Measurements from ENCODE around the gene ATP1A4.

ATP1A4 gene

DNA sequence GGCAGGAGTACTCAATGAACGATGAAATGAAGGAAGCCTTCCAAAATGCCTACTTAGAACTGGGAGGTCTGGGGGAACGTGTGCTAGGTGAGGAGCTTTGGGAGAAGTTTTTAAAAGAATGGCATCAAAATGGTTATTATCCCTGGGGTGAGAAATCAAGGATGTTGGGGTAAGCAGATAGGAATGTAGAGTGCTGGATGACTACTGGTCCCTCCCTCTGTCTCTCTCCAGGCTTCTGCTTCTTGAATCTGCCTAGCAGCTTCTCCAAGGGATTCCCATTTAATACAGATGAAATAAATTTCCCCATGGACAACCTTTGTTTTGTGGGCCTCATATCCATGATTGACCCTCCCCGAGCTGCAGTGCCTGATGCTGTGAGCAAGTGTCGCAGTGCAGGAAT lies 20.0 kb downstream of the ATP1A4 start:
- DNase-seq (ENCODE audit: low read depth in 1 of 2, low spot score in 1 of 2): no peak

DNA sequence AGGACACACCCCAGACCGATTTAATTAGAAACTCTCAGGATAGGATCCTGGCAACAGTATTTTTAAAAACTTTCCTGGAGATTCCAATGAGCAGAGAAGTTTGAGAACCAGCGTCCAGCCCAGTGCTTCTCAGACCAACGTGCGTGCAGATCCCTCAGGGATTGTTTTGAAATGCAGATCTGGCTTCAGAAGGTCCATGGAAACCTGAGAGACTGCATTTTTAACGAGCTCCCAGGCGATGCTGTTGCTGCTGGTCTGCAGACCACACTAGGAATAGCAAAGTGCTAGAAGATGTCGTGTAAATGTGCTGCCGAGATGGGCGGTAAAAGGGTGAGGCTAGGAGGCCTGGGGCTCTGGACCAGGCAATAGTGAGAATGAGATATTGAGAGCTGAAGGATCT lies 20.6 kb downstream of the ATP1A4 start:
- no peak for DNase-seq (ENCODE audit: low read depth in 1 of 2, low spot score in 1 of 2)

DNA sequence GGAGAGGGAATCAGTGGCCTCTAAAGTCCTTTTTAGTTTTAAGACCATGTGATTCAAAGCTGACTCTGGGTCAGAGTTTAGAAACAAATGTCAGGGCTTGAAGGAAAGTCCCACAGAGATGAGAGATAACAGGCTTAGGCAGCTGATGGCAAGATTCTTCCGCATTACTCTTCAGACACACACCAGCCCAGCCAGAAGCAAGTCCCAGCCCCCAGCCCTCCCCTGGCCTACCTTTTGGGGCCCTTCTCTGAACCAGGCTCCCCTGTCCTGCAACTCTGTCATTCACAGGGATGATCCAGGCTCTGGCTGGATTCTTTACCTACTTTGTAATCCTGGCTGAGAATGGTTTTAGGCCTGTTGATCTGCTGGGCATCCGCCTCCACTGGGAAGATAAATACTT lies 25.8 kb downstream of the ATP1A4 start:
- no peak for DNase-seq (ENCODE audit: low read depth in 1 of 2, low spot score in 1 of 2)

DNA sequence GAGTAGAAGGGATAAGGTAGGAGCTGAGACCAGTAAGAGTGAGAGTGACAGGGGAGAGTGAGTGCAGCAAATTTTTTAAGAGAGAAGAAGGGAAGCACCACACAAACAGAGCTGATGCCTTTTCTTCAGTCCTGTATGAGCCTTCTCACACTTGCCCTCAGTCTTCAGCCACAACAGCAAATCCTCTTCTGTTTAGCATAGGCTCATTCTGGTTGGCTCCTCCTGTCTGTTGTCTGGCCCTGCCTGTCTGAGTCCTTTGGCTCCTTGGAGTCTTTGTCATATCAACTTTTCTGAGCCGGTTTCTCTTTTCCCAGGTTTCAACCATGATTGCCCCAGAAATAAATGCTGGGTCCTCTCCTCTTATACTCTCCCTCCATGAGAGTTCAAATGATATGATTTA lies 26.3 kb downstream of the ATP1A4 start:
- no peak for DNase-seq (ENCODE audit: low read depth in 1 of 2, low spot score in 1 of 2)

DNA sequence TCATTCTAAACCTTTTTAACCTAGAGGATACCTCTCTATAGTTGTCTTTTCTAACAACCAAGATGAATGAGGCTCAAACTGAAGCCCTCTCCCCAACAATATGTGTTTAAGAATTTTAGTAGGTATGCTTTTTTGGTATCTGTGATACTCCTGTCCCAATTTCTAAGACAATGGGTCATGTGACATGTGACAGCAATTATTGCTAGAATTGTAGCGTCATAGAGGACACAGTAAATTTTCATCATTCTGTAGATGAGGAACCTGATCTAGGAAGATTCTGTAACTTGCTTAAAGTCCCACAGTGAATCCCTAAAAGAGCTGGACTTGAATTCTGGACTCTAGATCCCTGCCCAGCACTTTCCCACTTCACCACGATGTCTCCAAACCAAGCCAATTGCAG lies 27.3 kb downstream of the ATP1A4 start:
- DNase-seq (ENCODE audit: low read depth in 1 of 2, low spot score in 1 of 2): no peak

DNA sequence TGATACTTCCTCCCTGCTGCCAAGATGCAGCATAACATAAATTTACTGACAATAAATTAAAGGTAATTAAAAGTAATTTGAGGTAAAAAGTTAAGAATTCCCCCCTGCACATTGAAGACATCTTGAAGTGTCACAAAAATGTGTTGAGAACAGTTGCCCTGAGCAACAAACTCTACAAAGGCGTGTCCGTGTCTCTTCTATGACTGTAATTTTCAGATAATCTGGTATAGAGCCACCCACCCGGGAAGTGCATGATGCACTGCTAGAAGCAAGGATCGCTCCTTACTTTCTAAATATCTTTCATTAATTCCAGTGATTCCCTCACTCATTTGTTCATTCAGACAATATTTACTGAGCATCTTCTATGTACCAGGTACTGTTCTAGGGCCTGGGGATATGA lies 27.9 kb downstream of the ATP1A4 start:
- DNase-seq (ENCODE audit: low read depth in 1 of 2, low spot score in 1 of 2): no peak

DNA sequence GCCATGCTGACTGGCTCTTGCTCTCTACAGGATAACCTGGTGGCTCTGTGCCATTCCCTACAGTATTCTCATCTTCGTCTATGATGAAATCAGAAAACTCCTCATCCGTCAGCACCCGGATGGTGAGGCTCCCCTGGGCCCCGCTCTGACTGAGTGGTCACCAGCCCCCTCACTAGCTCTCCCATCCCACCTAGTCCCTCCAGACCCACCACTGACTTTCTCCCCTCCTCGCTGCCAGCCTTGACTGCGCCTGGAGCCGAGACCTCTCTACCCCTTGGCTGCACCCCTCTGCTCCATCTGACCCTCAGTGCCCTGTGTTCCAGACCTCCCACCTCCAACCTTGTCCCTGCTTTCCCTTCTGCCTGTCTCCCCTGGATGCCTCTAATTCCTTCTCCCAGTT lies 34.8 kb downstream of the ATP1A4 start:
- no peak for DNase-seq (ENCODE audit: low read depth in 1 of 2, low spot score in 1 of 2)

DNA sequence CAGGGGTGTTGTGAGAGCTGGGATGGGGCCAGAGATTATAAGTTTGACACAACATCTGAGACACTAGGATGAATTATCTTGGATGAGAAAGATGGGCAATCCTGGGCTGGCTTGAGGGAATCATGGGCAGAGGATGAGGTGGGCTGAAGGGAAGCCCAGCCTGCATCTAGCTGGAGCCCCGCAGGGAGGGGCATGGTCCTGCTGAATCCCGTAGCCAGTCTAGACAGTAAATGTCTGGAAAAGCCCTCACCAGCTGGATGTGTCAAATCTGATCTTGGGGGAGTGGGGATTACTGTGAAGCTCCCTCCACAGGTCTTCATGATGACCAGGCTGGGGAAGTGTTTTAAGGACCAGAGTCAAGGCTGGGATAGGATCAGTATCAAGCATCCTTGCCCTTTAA lies 35.3 kb downstream of the ATP1A4 start:
- no peak for DNase-seq (ENCODE audit: low read depth in 1 of 2, low spot score in 1 of 2)

DNA sequence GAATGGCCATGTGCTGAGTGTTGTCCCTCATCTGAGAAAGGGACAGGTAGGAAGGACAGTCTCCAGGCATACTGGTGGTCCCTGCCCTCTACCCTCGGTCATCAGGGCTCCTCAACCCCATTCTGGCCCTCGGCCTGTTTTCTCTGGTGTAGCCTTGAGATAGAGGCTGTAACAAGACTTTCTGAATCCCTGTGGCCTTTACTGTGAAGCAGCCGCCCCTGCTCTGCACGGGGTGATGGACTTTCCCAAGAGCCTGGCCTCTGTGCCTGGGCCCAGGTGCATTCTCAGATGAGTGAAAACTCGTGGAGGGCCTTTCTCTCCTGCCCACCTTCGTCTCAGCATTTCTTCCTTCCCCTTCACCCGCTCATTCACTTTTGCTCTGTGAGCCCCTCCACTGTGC lies 36.0 kb downstream of the ATP1A4 start:
- no peak for DNase-seq (ENCODE audit: low read depth in 1 of 2, low spot score in 1 of 2)

DNA sequence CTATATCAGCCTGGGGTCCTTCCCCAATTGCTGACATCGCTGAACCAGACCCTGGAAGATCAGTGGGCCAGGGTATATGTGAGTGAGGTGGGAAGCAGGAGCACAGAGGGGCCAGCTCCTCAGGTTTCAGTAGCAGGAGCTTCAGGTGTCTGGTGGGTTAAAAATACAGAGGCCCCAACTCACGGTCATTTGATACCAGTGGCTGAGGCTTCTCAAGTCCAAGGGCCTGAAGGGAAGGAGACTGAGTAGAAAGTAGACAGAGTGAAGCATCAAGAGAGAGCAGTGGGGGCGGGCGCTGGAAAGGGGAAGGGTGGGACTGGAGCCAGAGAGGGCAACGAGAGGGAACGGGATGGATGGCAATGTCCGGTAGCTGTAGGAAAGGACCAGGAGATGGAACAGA lies 36.9 kb downstream of the ATP1A4 start:
- no peak for DNase-seq (ENCODE audit: low read depth in 1 of 2, low spot score in 1 of 2)

DNA sequence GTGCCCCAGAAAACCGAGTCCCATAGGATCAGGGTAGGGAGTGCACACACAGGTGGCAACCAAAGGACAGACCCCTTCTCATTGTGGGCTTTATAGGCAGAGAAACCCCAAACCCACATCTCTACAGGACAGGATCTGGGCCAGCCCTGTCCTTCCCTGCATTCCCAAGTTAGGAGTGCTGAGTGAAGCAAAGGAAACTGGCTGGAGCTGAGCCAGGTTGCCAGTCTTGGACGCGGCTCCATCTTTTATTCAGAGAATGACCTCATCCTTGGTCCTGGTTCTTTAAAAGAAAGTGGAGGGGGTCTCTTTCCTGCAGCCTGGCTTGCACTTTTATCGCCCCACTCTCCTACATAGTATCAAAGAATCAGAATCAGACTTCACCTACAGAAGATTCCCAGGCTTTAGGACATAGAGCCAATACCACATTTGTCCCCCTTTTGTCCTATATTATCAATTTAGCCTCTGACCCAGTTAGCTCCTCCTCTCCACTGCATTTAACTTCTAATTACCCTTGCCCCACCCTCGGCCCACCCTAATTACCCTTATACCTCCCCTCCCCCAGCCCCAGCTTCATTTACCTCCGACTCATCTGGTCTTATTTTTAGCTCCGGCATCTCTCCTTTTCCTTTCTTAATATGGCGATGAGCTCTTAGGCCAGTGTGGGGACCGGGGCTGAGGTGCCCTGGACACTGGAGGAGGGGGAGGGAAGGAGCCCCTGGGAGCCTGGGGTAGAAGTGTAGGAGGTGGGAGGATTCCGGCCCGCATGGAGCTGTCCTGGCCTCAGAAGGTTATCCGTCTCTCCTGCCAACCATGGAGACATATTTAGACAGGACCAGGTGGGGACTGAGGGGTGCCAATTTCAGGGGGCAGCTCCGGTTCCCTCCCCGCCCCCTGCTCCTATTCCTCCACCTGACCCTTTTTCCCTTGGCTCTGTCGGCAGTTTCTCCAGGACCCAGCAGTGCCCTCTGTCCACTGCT lies 38.5 kb downstream of the ATP1A4 start, which contains the start of gene CASQ1:
CASQ1 (plus strand) TSS at position 927 of the 977 bp plus-strand sequence. CDS start 177 bp downstream, outside the sequence.
- DNase-seq (ENCODE audit: low read depth in 1 of 2, low spot score in 1 of 2): no peak

DNA sequence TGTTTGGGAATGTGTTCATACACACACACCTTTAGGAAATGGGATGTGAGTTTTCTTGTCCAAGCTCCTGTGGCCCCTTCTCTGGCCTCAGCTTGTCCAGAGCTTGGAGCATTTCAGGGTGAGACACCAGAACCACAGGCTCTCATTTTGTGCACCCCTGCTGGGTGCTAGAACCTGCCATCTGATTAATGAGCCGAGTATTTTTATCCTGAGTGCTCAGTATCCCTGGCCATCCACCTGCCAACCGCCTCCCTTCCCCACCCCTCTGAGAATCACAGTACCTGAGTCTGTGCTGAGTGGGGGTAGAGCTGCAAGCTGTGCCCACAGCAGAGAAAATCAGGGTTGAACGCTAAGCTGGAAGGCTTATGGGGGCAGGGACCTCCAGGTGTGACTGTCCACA lies 40.4 kb downstream of the ATP1A4 start:
- DNase-seq (ENCODE audit: low read depth in 1 of 2, low spot score in 1 of 2): no peak

DNA sequence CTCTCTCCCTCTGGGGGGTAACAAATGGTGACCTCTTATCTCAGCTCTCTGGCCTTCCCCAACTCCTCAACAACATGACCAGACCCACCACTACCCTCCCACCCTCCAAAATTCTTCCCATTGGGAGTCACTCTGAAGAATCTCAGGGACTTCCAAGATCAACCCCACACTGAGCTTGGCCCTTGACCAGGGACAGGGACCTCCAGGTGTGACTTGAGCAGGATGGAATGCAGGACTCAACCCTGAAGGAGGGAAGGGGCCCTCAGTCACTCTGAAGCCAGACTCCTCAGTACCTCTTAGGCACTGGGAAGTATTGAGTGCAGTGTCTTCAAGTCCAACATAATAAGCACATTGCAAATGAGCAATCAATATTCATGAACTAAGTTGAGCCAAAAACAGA lies 40.8 kb downstream of the ATP1A4 start:
- DNase-seq (ENCODE audit: low read depth in 1 of 2, low spot score in 1 of 2): no peak

DNA sequence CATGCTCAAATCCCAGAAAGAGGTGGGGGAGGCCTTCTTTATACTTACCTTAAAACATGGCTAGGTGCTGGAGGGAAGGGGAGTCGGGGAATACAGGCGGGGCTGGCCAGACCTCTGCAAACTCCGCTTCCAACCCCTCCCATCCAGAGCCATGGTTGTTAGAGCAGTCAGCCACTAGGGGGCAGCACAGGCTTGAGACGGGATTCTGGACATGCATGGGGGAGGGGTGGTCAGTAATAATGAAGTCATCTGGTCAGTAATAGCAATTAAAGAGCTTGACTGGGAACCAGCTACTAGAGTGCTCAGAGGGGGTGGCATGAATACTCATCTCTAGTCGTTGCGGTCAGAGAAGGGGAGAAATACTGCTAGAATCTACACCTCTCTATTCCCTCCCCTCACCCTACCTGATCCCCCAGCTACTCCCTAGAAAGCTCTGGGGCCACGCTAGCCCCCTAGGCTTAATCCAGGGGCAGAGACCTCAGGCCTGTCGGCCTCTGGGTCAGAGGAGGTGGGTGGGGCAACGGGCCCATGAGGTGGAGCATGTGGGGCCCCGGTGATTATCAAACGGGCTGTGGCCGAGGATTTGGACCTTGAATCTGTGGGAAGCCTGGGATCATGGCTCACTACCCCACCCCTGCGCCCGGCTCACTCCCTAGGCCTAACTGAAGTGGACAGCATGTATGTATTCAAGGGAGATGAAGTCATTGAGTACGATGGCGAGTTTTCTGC lies 41.9 kb downstream of the ATP1A4 start:
- DNase-seq (ENCODE audit: low read depth in 1 of 2, low spot score in 1 of 2): peak; percentile 63 to 67

DNA sequence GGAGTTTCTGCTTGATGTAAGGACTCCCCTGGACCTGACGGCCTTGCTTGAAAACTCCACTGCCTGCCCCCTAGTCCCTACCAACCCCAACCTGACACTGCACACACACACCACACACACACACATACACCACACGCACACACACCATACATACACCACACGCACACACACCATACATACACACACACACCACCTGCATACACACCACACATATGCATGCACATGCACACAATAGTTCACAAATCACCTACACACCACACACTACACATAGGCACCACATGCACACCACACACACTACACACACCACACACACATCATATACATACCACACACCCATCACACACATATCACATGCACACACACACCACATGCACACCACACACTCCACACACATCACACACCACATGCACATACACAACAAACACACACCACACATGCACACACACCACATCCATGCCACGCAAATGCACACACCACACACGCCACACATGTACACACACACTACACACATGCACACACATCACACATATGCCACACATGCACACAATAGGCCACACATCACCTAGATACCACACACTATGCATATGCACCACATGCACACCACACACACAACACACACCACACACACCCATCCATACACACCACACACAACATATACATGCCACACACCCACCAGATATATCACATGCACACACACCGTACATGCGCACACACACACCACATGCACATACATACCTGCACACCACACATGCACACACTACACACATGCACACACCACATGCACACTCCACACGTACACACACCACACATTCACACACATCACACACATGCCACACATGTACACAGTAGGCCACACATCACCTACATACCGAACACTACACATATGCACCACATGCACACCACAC lies 42.7 kb downstream of the ATP1A4 start:
- no peak for DNase-seq (ENCODE audit: low read depth in 1 of 2, low spot score in 1 of 2)

DNA sequence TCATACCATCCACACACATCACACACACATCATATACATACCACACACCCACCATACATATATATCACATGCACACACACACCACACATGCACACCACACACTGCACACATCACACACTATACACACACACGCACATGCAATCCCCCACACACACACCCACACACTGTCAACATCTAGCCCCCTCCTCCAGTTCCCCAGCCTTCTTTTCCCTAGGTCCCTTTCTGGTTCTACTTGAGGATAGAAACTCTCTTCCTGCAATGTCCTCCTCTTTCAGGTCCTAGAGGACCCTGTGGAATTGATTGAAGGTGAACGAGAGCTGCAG lies 43.3 kb downstream of the ATP1A4 start:
- DNase-seq (ENCODE audit: low read depth in 1 of 2, low spot score in 1 of 2): no peak

DNA sequence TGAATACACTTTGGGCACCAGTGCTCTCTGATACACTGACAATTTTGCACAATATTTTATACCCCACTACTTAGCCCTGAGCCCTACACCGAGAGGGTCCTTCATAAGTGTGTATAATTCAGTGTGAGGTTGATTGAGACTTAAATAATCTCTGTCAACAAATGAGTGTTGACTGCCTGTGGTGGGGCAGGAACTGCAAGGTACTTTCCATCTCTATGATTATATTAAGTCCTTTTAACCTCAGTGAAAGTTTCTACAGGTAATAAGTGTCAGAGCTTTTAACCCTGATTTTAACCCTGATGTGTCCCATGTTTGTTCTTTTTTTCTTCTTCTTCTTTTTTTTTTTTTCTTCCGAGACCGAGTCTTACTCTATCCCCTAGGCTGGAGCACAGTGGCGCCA lies 44.7 kb downstream of the ATP1A4 start:
- no peak for DNase-seq (ENCODE audit: low read depth in 1 of 2, low spot score in 1 of 2)

DNA sequence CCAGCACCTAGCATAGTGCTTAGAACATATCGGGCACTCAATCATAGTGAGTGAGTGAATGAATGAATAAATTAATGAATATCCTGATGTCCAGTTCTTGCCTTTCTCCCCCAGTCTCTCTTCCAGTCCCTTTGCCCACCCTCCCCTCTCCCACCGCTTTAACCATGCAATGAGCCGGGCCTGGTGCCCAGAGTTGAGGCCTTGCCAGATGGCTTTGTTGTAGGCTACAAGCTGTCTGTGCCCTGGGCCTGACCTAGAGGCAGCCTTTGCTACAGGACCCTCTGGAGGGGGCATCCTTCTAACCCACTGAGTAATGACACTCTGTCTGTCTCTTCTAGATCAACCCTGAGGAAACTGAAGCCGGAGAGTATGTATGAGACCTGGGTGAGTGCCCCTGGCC lies 45.8 kb downstream of the ATP1A4 start:
- no peak for DNase-seq (ENCODE audit: low read depth in 1 of 2, low spot score in 1 of 2)

DNA sequence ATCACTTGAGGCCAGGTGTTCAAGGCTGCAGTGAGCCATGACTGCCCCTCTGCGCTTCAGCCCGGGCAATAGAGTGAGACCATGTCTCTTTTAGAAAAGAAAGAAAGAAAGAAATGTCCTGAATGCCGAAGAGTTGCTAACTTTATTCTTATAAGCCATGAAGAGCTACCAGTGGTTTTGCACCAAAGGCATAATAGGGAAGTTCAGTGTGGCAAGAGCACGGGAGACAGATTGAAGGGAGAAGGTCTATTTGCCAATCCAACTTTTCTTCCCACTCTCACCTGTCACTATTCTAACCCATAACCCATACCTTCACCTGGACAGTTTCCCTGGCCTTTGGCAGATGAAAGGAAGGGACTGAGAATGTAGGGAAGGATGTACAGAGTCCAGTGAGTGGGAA lies 49.4 kb downstream of the ATP1A4 start:
- no peak for DNase-seq (ENCODE audit: low read depth in 1 of 2, low spot score in 1 of 2)

DNA sequence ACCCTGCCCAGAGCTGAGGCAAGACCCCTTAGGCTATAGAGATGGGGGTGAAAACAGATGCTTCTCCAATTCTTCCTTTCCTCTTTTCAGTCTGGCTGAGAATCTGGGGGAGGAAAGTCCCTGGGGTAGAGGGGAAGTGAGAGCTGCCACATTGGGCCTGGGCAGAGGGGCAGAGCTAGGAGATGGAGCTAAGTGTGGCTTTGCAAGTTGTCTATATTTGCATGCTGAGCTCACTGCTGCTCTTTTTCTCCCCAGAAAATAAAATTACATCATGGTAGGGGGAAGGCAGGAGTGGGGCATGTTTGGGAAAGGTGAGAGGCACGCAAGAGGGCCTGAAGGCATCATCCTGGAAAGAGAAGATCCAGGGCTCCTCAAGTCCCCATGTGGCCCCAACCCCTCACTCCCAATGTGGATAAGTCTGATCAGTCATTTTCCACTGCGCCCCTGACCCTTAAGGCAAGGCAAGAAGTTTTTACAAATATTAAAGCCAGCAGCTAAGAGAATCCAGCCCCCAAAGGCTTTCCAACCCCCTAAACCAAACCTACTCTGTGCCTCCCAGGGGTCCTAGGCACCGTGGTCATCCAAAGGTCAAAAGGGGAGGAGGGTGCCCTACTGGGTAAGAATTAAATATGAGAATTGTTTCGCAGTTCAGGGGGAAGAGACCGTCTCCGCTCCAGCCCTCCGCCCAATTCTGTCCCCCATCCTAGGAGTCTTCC lies 53.3 kb downstream of the ATP1A4 start:
- DNase-seq (ENCODE audit: low read depth in 1 of 2, low spot score in 1 of 2): no peak

Measured in stimulated activated CD4-positive, alpha-beta T cell treated with anti-CD3 and anti-CD28 coated beads, Interleukin-15, amount 100 ng/mL, for 1 hour (primary cell).